Measurements from ENCODE around the gene FBLN5.

FBLN5 gene

GRCh38 chr14:91904956-91905645 is 42.4 kb downstream of the FBLN5 start:
- no peak overlapping the region for H3K27ac ChIP-seq
- no peaks in the 10 kb centered on the region for H3K4me1 ChIP-seq (ENCODE audit: control insufficient read depth in 1 of 2, insufficient read depth in 1 of 2, low read depth in 1 of 2, low read length in 1 of 2)
- H3K4me3 ChIP-seq (ENCODE audit: low read depth in 1 of 2, low read length in 1 of 2): no peak overlapping the region
- H3K36me3 ChIP-seq: no peaks in the 10 kb centered on the region
- no peak for TF ChIP-seq CTCF (IDR thresholded peaks at IDR 0.05)
- no peaks in the 10 kb centered on the region for H3K9me3 ChIP-seq
- H3K27me3 ChIP-seq: no peaks in the 10 kb centered on the region

GRCh38 chr14:91904483-91904882 is 43.0 kb downstream of the FBLN5 start:
- no peak overlapping the region for H3K4me3 ChIP-seq (ENCODE audit: low read depth in 1 of 2, low read length in 1 of 2)
- TF ChIP-seq CTCF (IDR thresholded peaks at IDR 0.05): no peak
- H3K36me3 ChIP-seq: no peaks in the 10 kb centered on the region
- H3K27me3 ChIP-seq: no peaks in the 10 kb centered on the region
- no peaks in the 10 kb centered on the region for H3K4me1 ChIP-seq (ENCODE audit: control insufficient read depth in 1 of 2, insufficient read depth in 1 of 2, low read depth in 1 of 2, low read length in 1 of 2)
- no peak overlapping the region for H3K27ac ChIP-seq
- H3K9me3 ChIP-seq: no peaks in the 10 kb centered on the region

- Histone ChIP-seq H3K27me3 (no peaks in the 10 kb centered on the region), H3K4me1 (ENCODE audit: control insufficient read depth in 1 of 2, insufficient read depth in 1 of 2, low read depth in 1 of 2, low read length in 1 of 2) (no peaks in the 10 kb centered on the region), H3K36me3 (no peaks in the 10 kb centered on the region), H3K4me3 (ENCODE audit: low read depth in 1 of 2, low read length in 1 of 2) (no peak overlapping the region), H3K9me3 (no peaks in the 10 kb centered on the region), H3K27ac (no peak overlapping the region)
- TF ChIP-seq CTCF (IDR thresholded peaks at IDR 0.05): no peak
These were observed 44.4 kb downstream of the FBLN5 start for GRCh38 chr14:91903070-91903469.

GRCh38 chr14:91902336-91902735 is 45.2 kb downstream of the FBLN5 start:
- no peak overlapping the region for H3K4me3 ChIP-seq (ENCODE audit: low read depth in 1 of 2, low read length in 1 of 2)
- no peak overlapping the region for H3K27ac ChIP-seq
- H3K36me3 ChIP-seq: no peaks in the 10 kb centered on the region
- no peaks in the 10 kb centered on the region for H3K9me3 ChIP-seq
- TF ChIP-seq CTCF (IDR thresholded peaks at IDR 0.05): no peak
- H3K4me1 ChIP-seq (ENCODE audit: control insufficient read depth in 1 of 2, insufficient read depth in 1 of 2, low read depth in 1 of 2, low read length in 1 of 2): no peaks in the 10 kb centered on the region
- H3K27me3 ChIP-seq: no peaks in the 10 kb centered on the region

GRCh38 chr14:91901449-91902226 is 45.9 kb downstream of the FBLN5 start:
- Histone ChIP-seq H3K27ac (no peak overlapping the region), H3K27me3 (no peaks in the 10 kb centered on the region), H3K4me1 (ENCODE audit: control insufficient read depth in 1 of 2, insufficient read depth in 1 of 2, low read depth in 1 of 2, low read length in 1 of 2) (no peaks in the 10 kb centered on the region), H3K4me3 (ENCODE audit: low read depth in 1 of 2, low read length in 1 of 2) (no peak overlapping the region), H3K36me3 (no peaks in the 10 kb centered on the region), H3K9me3 (no peaks in the 10 kb centered on the region)
- no peak for TF ChIP-seq CTCF (IDR thresholded peaks at IDR 0.05)

Data from neutrophil (primary cell).